ENCODE data around the gene IFT88.

Gene IFT88

DNA sequence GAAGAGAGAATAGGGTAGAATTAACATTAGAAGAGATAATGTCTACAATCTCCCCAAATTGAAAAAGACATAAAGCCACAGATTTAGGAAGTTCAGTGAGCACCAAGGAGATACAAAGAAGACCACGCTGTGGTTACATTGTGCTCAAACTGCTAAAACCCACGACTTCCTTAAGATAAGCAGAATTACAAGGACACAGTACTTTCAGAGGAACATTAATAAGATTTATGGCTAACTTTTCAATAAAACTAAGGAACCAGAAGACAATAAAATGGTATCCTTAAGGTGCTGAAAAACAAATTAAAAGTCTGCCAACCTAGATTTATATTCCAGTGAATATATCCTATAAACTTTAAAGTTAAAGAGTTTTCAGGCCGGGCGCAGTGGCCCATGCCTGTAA lies 129.1 kb downstream of the IFT88 start:
- H3K27ac ChIP-seq (ENCODE audit: low read length), result no peak overlapping the region
- no peaks in the 10 kb centered on the region for H3K4me1 ChIP-seq (ENCODE audit: insufficient read depth, low read length)
- no peaks in the 10 kb centered on the region for H3K36me3 ChIP-seq (ENCODE audit: insufficient read depth, low read depth, low read length)
- no peaks in the 10 kb centered on the region for H3K9me3 ChIP-seq (ENCODE audit: insufficient read depth, low read depth, low read length)
- H3K4me3 ChIP-seq (ENCODE audit: low read length), result no peak overlapping the region
- peaks cover 11% of the 10 kb centered on the region for H3K27me3 ChIP-seq (ENCODE audit: insufficient read depth, low read length)
- H3K9ac ChIP-seq (ENCODE audit: low read depth, low read length), result no peak overlapping the region

GRCh38 chr13:20699715-20700114 lies 132.8 kb downstream of the IFT88 start:
- Histone ChIP-seq H3K4me1 (ENCODE audit: insufficient read depth, low read length) (no peaks in the 10 kb centered on the region), H3K27ac (ENCODE audit: low read length) (no peak overlapping the region), H3K4me3 (ENCODE audit: low read length) (no peak overlapping the region), H3K9ac (ENCODE audit: low read depth, low read length) (no peak overlapping the region), H3K36me3 (ENCODE audit: insufficient read depth, low read depth, low read length) (no peaks in the 10 kb centered on the region), H3K9me3 (ENCODE audit: insufficient read depth, low read depth, low read length) (no peaks in the 10 kb centered on the region), H3K27me3 (ENCODE audit: insufficient read depth, low read length) (peaks cover 37% of the 10 kb centered on the region)

DNA sequence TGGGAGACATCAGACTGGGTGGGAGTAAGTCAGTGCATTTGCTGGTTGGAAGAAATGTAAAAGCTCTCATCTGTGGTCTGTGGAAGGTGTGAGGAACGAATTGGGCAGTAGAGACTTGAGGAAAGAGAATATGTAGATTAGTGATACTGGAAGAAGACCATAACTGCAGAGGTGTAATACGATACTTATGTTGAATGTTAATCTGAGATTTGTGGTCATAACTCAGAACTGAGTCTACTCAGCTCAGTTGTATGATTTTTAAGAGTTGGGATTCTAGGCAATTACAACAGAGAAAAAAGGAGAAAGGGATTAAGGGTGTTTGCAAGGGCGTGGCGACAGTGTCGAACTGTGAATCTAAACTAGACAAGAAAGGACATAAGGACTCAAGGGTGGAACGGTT lies 133.3 kb downstream of the IFT88 start:
- Histone ChIP-seq H3K27me3 (ENCODE audit: insufficient read depth, low read length) (peaks cover 40% of the 10 kb centered on the region), H3K9ac (ENCODE audit: low read depth, low read length) (no peak overlapping the region), H3K4me1 (ENCODE audit: insufficient read depth, low read length) (no peaks in the 10 kb centered on the region), H3K27ac (ENCODE audit: low read length) (no peak overlapping the region), H3K4me3 (ENCODE audit: low read length) (no peak overlapping the region), H3K9me3 (ENCODE audit: insufficient read depth, low read depth, low read length) (no peaks in the 10 kb centered on the region), H3K36me3 (ENCODE audit: insufficient read depth, low read depth, low read length) (no peaks in the 10 kb centered on the region)

DNA sequence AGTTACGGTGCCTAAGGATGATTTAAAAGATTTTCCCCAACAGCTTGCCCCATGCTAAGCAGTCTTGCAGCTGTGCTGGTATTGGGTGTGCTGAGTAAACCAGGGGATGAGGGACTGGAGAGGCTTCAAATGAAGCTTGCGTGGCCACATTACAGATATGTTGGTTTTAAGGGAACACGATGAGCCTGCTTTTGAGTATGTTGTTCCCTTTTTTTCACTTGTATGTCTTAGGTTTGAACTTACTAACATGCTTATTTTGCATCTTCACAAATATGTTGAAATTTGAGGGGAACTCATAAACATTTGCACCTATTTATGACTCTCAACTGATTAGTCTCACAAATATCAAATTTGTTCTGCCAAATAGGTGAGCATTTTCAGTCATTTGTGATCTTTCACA lies 134.5 kb downstream of the IFT88 start:
- H3K9me3 ChIP-seq (ENCODE audit: insufficient read depth, low read depth, low read length), result no peaks in the 10 kb centered on the region
- no peak overlapping the region for H3K27ac ChIP-seq (ENCODE audit: low read length)
- no peak overlapping the region for H3K4me3 ChIP-seq (ENCODE audit: low read length)
- no peak overlapping the region for H3K9ac ChIP-seq (ENCODE audit: low read depth, low read length)
- H3K4me1 ChIP-seq (ENCODE audit: insufficient read depth, low read length), result no peaks in the 10 kb centered on the region
- H3K27me3 ChIP-seq (ENCODE audit: insufficient read depth, low read length), result peaks cover 40% of the 10 kb centered on the region
- no peaks in the 10 kb centered on the region for H3K36me3 ChIP-seq (ENCODE audit: insufficient read depth, low read depth, low read length)

- Histone ChIP-seq H3K9ac (ENCODE audit: low read depth, low read length) (no peak overlapping the region), H3K36me3 (ENCODE audit: insufficient read depth, low read depth, low read length) (no peaks in the 10 kb centered on the region), H3K27me3 (ENCODE audit: insufficient read depth, low read length) (peaks cover 40% of the 10 kb centered on the region), H3K9me3 (ENCODE audit: insufficient read depth, low read depth, low read length) (no peaks in the 10 kb centered on the region), H3K4me1 (ENCODE audit: insufficient read depth, low read length) (no peaks in the 10 kb centered on the region), H3K27ac (ENCODE audit: low read length) (no peak overlapping the region), H3K4me3 (ENCODE audit: low read length) (peak overlapping the region; percentile 74)
Measured at GRCh38 chr13:20702530-20702914, 135.6 kb downstream of the IFT88 start.

DNA sequence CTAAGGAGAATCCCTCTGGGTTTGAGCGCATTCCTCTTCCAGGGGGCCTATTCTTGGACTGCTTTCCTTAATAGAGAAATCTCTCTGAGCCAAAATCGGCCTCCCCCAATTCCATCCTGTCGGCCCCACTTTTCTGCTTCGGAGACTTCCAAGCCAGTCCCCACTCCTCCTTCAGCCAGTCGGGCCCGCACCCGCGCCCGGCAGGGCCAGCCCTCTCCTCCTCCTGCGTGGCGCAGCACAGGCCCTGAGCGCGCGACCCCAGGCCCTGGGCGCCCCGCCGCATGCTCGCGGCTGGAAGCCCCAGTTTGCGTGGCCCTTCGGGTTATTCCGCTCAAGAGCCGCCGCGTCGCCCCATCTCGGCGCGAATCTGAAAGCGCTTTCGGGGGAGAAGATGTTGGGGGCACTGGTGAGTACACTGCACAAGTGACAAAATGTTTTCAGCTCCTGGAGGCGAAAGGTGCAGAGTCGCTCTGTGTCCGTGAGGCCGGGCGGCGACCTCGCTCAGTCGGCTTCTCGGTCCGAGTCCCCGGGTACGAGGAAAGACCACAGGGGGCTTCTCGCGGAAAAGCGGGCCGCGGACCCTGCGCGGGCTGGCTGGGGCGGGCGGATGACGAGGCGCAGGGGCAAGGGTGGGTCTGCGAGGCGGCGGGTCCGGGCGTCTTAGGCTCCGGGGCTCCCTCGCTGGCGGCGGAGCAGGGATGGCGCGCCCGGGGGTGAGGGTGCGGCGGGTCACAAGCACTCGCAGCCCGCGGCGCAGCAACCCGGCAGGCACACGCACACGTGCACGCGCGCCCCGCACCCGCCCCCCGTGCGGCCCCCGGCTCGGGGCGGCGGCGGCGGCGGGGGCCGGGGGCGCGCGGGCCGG lies 136.2 kb downstream of the IFT88 start, which contains the start of gene IL17D:
Gene IL17D (plus strand): TSS at position 785 of the 865 bp plus-strand sequence. CDS start 303 bp downstream, outside the sequence.
- Histone ChIP-seq H3K4me3 (ENCODE audit: low read length) (peak within 1 kb of the TSS; percentile 74), H3K27me3 (ENCODE audit: insufficient read depth, low read length) (peaks cover 40% of the 10 kb centered on the region), H3K27ac (ENCODE audit: low read length) (no peak within 1 kb of the TSS), H3K36me3 (ENCODE audit: insufficient read depth, low read depth, low read length) (no peaks in the 10 kb centered on the region), H3K9me3 (ENCODE audit: insufficient read depth, low read depth, low read length) (no peaks in the 10 kb centered on the region), H3K9ac (ENCODE audit: low read depth, low read length) (0 out of 2 replicates have a peak within 1 kb of the TSS, but pooled peaks have one; percentile 25), H3K4me1 (ENCODE audit: insufficient read depth, low read length) (no peaks in the 10 kb centered on the region)

- H3K27me3 ChIP-seq (ENCODE audit: insufficient read depth, low read length), result peaks cover 40% of the 10 kb centered on the region
- no peak overlapping the region for H3K27ac ChIP-seq (ENCODE audit: low read length)
- H3K9ac ChIP-seq (ENCODE audit: low read depth, low read length), result no peak overlapping the region
- H3K4me1 ChIP-seq (ENCODE audit: insufficient read depth, low read length), result no peaks in the 10 kb centered on the region
- H3K4me3 ChIP-seq (ENCODE audit: low read length), result peak overlapping the region; percentile 38; the same call in 1 of the 2 replicates
- H3K9me3 ChIP-seq (ENCODE audit: insufficient read depth, low read depth, low read length), result no peaks in the 10 kb centered on the region
- H3K36me3 ChIP-seq (ENCODE audit: insufficient read depth, low read depth, low read length), result no peaks in the 10 kb centered on the region
Measured at GRCh38 chr13:20703780-20704458, 137.0 kb downstream of the IFT88 start.

GRCh38 chr13:20704459-20705069 lies 137.6 kb downstream of the IFT88 start:
- H3K27me3 ChIP-seq (ENCODE audit: insufficient read depth, low read length), result peaks cover 40% of the 10 kb centered on the region
- H3K27ac ChIP-seq (ENCODE audit: low read length), result no peak overlapping the region
- H3K4me3 ChIP-seq (ENCODE audit: low read length), result peak overlapping the region; percentile 62; the same call in 1 of the 2 replicates
- H3K4me1 ChIP-seq (ENCODE audit: insufficient read depth, low read length), result no peaks in the 10 kb centered on the region
- no peaks in the 10 kb centered on the region for H3K36me3 ChIP-seq (ENCODE audit: insufficient read depth, low read depth, low read length)
- no peaks in the 10 kb centered on the region for H3K9me3 ChIP-seq (ENCODE audit: insufficient read depth, low read depth, low read length)
- no peak overlapping the region for H3K9ac ChIP-seq (ENCODE audit: low read depth, low read length)

- H3K27me3 ChIP-seq (ENCODE audit: insufficient read depth, low read length), result peaks cover 24% of the 10 kb centered on the region
- H3K4me3 ChIP-seq (ENCODE audit: low read length), result no peak overlapping the region
- no peak overlapping the region for H3K27ac ChIP-seq (ENCODE audit: low read length)
- H3K36me3 ChIP-seq (ENCODE audit: insufficient read depth, low read depth, low read length), result no peaks in the 10 kb centered on the region
- no peaks in the 10 kb centered on the region for H3K9me3 ChIP-seq (ENCODE audit: insufficient read depth, low read depth, low read length)
- H3K9ac ChIP-seq (ENCODE audit: low read depth, low read length), result no peak overlapping the region
- H3K4me1 ChIP-seq (ENCODE audit: insufficient read depth, low read length), result no peaks in the 10 kb centered on the region
Measured at GRCh38 chr13:20706661-20707060, 139.7 kb downstream of the IFT88 start.

GRCh38 chr13:20708216-20708615 lies 141.3 kb downstream of the IFT88 start:
- Histone ChIP-seq H3K9ac (ENCODE audit: low read depth, low read length) (no peak overlapping the region), H3K9me3 (ENCODE audit: insufficient read depth, low read depth, low read length) (no peaks in the 10 kb centered on the region), H3K36me3 (ENCODE audit: insufficient read depth, low read depth, low read length) (no peaks in the 10 kb centered on the region), H3K27me3 (ENCODE audit: insufficient read depth, low read length) (peaks cover 13% of the 10 kb centered on the region), H3K4me1 (ENCODE audit: insufficient read depth, low read length) (peaks cover 5% of the 10 kb centered on the region; the same call in 1 of the 2 replicates), H3K27ac (ENCODE audit: low read length) (no peak overlapping the region), H3K4me3 (ENCODE audit: low read length) (no peak overlapping the region)

DNA sequence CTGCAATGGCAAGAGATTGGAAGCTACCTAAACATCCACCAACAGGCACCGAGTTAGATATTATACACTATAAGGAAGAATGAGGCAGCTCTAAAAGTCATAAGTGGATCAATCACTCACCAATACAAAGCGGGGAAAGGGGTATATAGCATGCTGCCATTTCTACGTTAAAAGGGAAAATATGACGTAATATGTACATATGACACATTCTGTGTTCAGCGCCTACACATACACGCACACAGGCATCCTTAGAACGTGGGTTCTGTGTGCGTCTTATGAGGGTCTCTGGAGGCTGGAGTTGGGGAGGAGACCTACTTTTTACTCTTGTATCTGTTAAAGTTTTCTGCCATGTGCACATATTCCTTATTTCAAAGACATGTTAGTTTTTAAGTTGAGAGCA lies 142.4 kb downstream of the IFT88 start:
- Histone ChIP-seq H3K9ac (ENCODE audit: low read depth, low read length) (no peak overlapping the region), H3K9me3 (ENCODE audit: insufficient read depth, low read depth, low read length) (no peaks in the 10 kb centered on the region)

More for the DNA sequence above, 142.4 kb downstream of the IFT88 start:
- no peak overlapping the region for H3K27ac ChIP-seq (ENCODE audit: low read length)
- H3K4me1 ChIP-seq (ENCODE audit: insufficient read depth, low read length), result peaks cover 9% of the 10 kb centered on the region; the same call in 1 of the 2 replicates
- no peaks in the 10 kb centered on the region for H3K36me3 ChIP-seq (ENCODE audit: insufficient read depth, low read depth, low read length)
- peaks cover 15% of the 10 kb centered on the region for H3K27me3 ChIP-seq (ENCODE audit: insufficient read depth, low read length)
- no peak overlapping the region for H3K4me3 ChIP-seq (ENCODE audit: low read length)

All from iPS-20b (cell line).